HepG2 (cell line): Measurements from ENCODE around the gene LRRC27. TPM values are rescaled to one million over a fixed set of nuclear protein-coding genes. Genes with fewer than 3 reads are reported as not detected.

Source experiments
- ATAC-seq: fragments of 200-7000 bp; cut with Tn5 transposase; 3 replicates; pipeline ENCODE4 v1.9.1; 2020; ENCODE audit warnings: mild to moderate bottlenecking, moderate library complexity
- BruUV-seq: library from RNA; stranded (reverse); fragments of 400-500 nt; replicated peaks from 2 replicates; lab custom pipeline; 2021; lab: Mats Ljungman, UMichigan
- CTCF ChIA-PET: fragments of 300-600 bp; formaldehyde crosslinking; extraction: SDS; loops from one replicate; lab custom pipeline; 2021; ENCODE audit warnings: low total read pairs, inconsistent platforms, low intra/inter-chr PET ratio; lab: Yijun Ruan, JAX
- POLR2A ChIA-PET: fragments of 350-600 bp; sonication (Branson Sonifier 250); formaldehyde crosslinking; loops from one replicate; lab custom pipeline; 2020; ENCODE audit warnings: antibody characterized with exemption, inconsistent platforms; lab: Yijun Ruan, JAX
- DNase-seq: peaks from one replicate; pipeline ENCODE4 v3.0.0-alpha.2; 2015; ENCODE audit warnings: low spot score
- FAIRE-seq: peaks from 3 replicates; lab custom pipeline; 2011; peaks lifted over from hg19 to GRCh38; lab: Jason Lieb, UNC
- H2AFZ ChIP-seq: one replicate; pipeline ENCODE4 v1.6.1; 2011; ENCODE audit warnings: low read length, inconsistent platforms
- H3K27ac ChIP-seq: fragments of 300-600 bp; 3 replicates; pipeline ENCODE4 v1.8.0; 2011; ENCODE audit warnings: mixed run types, mild to moderate bottlenecking, mixed read lengths, low read length, inconsistent platforms; ENCODE audit not compliant: insufficient read depth; ENCODE audit errors: extremely low read length
- H3K27me3 ChIP-seq, 2 experiments: fragments of 200-600 bp in 1 of 2; 2 replicates in 1 of 2; 3 replicates in 1 of 2; pipeline versions ENCODE4 v1.6.0 to v1.8.0; 2011; ENCODE audit warnings: low read length in 2 of 2, mild to moderate bottlenecking in 2 of 2, moderate library complexity in 2 of 2, inconsistent platforms in 1 of 2; ENCODE audit not compliant: insufficient read depth in 2 of 2, control insufficient read depth in 1 of 2
- H3K36me3 ChIP-seq, 2 experiments: fragments of 200-600 bp in 1 of 2; replicated peaks in 1 of 2; 2 replicates in 1 of 2; 3 replicates in 1 of 2; pipeline versions ENCODE4 v1.5.1 to v1.8.0; 2011; ENCODE audit warnings: low read length in 2 of 2, inconsistent platforms in 1 of 2; ENCODE audit not compliant: insufficient read depth in 2 of 2, control insufficient read depth in 1 of 2
- H3K4me1 ChIP-seq: 2 replicates; pipeline ENCODE4 v1.5.1; 2012; ENCODE audit warnings: low read length, inconsistent platforms; ENCODE audit not compliant: insufficient read depth
- H3K4me2 ChIP-seq: 2 replicates; pipeline ENCODE4 v1.6.0; 2011; ENCODE audit warnings: low read depth, low read length, inconsistent platforms
- H3K4me3 ChIP-seq, 3 experiments: fragments of 200-600 bp in 1 of 3; sonication (generic), shearing (Covaris generic) in 1 of 3; replicated peaks in 1 of 3; 2 replicates each; pipeline ENCODE4 v1.5.1; 2011 to 2016; ENCODE audit warnings: low read length in 3 of 3, inconsistent platforms in 2 of 3, low read depth in 2 of 3, mild to moderate bottlenecking in 2 of 3, control low read depth in 1 of 3, mixed read lengths in 1 of 3; ENCODE audit not compliant: insufficient read depth in 1 of 3
- H3K79me2 ChIP-seq: one replicate; pipeline ENCODE4 v1.6.1; 2011; ENCODE audit warnings: low read length, inconsistent platforms; ENCODE audit not compliant: insufficient read depth
- H3K9ac ChIP-seq: 2 replicates; pipeline ENCODE4 v1.6.0; 2011; ENCODE audit warnings: mild to moderate bottlenecking, low read depth, low read length, inconsistent platforms; ENCODE audit not compliant: insufficient read depth
- H3K9me3 ChIP-seq: 2 replicates; pipeline ENCODE4 v1.5.1; 2012; ENCODE audit warnings: mild to moderate bottlenecking, low read length
- H4K20me1 ChIP-seq: 2 replicates; pipeline ENCODE4 v1.6.0; 2011; ENCODE audit warnings: inconsistent platforms, mild to moderate bottlenecking, low read length, moderate library complexity; ENCODE audit not compliant: insufficient read depth
- CENPX ChIP-seq: sonication (generic); formaldehyde crosslinking; IDR thresholded peaks from 2 replicates; pipeline ENCODE4 v1.9.0; 2021; ENCODE audit warnings: mild to moderate bottlenecking, missing genetic modification reagents, moderate library complexity
- DR1 ChIP-seq: sonication (generic); formaldehyde crosslinking; IDR thresholded peaks from 2 replicates; pipeline ENCODE4 v1.8.0; 2021; ENCODE audit warnings: mild to moderate bottlenecking, missing genetic modification reagents, inconsistent platforms
- HHEX ChIP-seq: IDR thresholded peaks from 2 replicates; pipeline ENCODE4 v1.6.1; 2016; ENCODE audit warnings: control low read depth
- KAT8 ChIP-seq: IDR thresholded peaks from 2 replicates; pipeline ENCODE4 v1.6.1; 2016; ENCODE audit warnings: missing genetic modification reagents, missing compliant biosample characterization
- MAF1 ChIP-seq: sonication (generic); formaldehyde crosslinking; IDR thresholded peaks from 2 replicates; pipeline ENCODE4 v1.5.0; 2020; ENCODE audit warnings: missing genetic modification reagents, borderline replicate concordance
- NFE2L1 ChIP-seq: sonication (generic); formaldehyde crosslinking; IDR thresholded peaks from 2 replicates; pipeline ENCODE4 v1.4.0; 2020; ENCODE audit warnings: missing genetic modification reagents, mild to moderate bottlenecking, borderline replicate concordance
- NKX3-1 ChIP-seq: sonication (generic); formaldehyde crosslinking; IDR thresholded peaks from 2 replicates; pipeline ENCODE4 v1.5.0; 2020; ENCODE audit warnings: missing genetic modification reagents
- TOPORS ChIP-seq: sonication (generic); formaldehyde crosslinking; IDR thresholded peaks from 2 replicates; pipeline ENCODE4 v1.8.0; 2023; ENCODE audit warnings: mild to moderate bottlenecking, missing genetic modification reagents
- TP53 ChIP-seq: sonication (generic); formaldehyde crosslinking; conservative IDR thresholded peaks from 2 replicates; pipeline ENCODE4 v1.4.0; 2020; ENCODE audit warnings: missing genetic modification reagents
- ZFP90 ChIP-seq: sonication (generic); formaldehyde crosslinking; IDR thresholded peaks from 2 replicates; pipeline ENCODE4 v1.8.0; 2022; ENCODE audit warnings: missing genetic modification reagents, mild to moderate bottlenecking, inconsistent platforms, borderline replicate concordance
- ZSCAN12 ChIP-seq: sonication (generic); formaldehyde crosslinking; IDR thresholded peaks from 2 replicates; pipeline ENCODE4 v1.9.0; 2021; ENCODE audit warnings: mild to moderate bottlenecking, missing genetic modification reagents
- WGBS: methylation state at CpG from one replicate; pipeline ENCODE4 v1.1.6; 2017; ENCODE audit warnings: low lambda C conversion rate; 5-methylcytosine and 5-hydroxymethylcytosine counted together
- in situ Hi-C: cut with HindIII; loops from 2 replicates; pipeline ENCODE4 v1.10.0; 2017; ENCODE audit warnings: low pct_unique_long_range_greater_than_20kb; ENCODE audit not compliant: extremely low pct_ligation_motif_present
- intact Hi-C: fragments of 100-400 bp; cut with micrococcal nuclease; formaldehyde crosslinking; loops from one replicate; pipeline ENCODE4 v1.10.0; 2022; ENCODE audit not compliant: unreplicated experiment
- polyA plus RNA-seq, 8 experiments: library from polyadenylated mRNA; depleted of rRNA in 3 of 8; stranded (reverse) in 7 of 8; unstranded in 1 of 8; fragments of >200 nt; fragmentation: Illumina TruSeq in 4 of 8; extraction: Trizol in 4 of 8; gene quantifications; 2 replicates each; pipeline versions ENCODE4 v1.2.1 to v1.2.3, GENCODE V29; 2011 to 2016; ENCODE audit warnings: low read depth in 4 of 8, missing spikeins in 1 of 8, mixed read lengths in 1 of 8; ENCODE audit not compliant: insufficient read depth in 1 of 8
- total RNA-seq, 5 experiments: library from RNA; depleted of rRNA; stranded (reverse); fragments of >200 nt; fragmentation: Illumina TruSeq; extraction: Trizol; gene quantifications; 2 replicates each; pipeline ENCODE4 v1.2.3, GENCODE V29; 2016; ENCODE audit warnings: low read depth in 1 of 5
- TF ChIP-seq, protein P1 (sequence below): IDR thresholded peaks from 2 replicates; pipeline ENCODE4 v1.6.1; 2016; ENCODE audit warnings: mild to moderate bottlenecking, missing biosample characterization, missing genetic modification reagents
- TF ChIP-seq, protein P2 (sequence below): sonication (generic); formaldehyde crosslinking; IDR thresholded peaks from 2 replicates; pipeline ENCODE4 v1.5.1; 2020; ENCODE audit warnings: missing genetic modification reagents, mild to moderate bottlenecking, borderline replicate concordance
- TF ChIP-seq, protein P3 (sequence below): IDR thresholded peaks from 2 replicates; pipeline ENCODE4 v1.6.1; 2016; ENCODE audit warnings: mild to moderate bottlenecking
- TF ChIP-seq, protein P4 (sequence below): sonication (generic); formaldehyde crosslinking; IDR thresholded peaks from 2 replicates; pipeline ENCODE4 v1.5.0; 2020; ENCODE audit warnings: mild to moderate bottlenecking, missing genetic modification reagents

Gene LRRC27
- total and polyA plus RNA-seq, 2 of the 13 experiments (the other 11 are each of a cell fraction or from before 2014, with no cell fraction given): 4.2 to 4.6 TPM

DNA sequence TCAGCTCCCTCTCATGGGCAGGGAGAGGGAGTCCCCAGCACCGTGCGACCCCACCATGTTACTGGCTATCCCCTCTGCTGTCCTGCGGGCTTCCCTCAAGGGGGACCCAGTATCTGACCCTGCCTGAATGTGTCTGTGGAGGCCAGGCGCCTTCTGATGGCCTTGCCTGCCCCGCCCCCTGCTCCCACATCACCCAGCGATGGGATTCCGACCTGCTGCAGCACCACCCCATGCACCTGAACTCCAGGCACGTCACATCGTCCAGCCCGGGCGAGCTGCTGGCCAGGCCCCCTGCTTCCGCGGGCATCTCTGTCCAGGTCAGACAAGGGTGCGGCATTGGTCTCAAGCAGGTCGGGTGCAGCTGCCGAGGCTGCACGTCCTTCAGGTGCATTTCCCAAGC lies 19.0 kb downstream of the LRRC27 start:
- Histone ChIP-seq H3K4me2 (no peak overlapping the region), H3K9me3 (no peaks in the 10 kb centered on the region), H3K27ac (no peak overlapping the region), H3K9ac (no peak overlapping the region), H3K4me3 (no peak overlapping the region), H3K79me2 (no peaks in the 10 kb centered on the region), H4K20me1 (no peaks in the 10 kb centered on the region), H3K27me3 (no peaks in the 10 kb centered on the region), H3K36me3 (no peaks in the 10 kb centered on the region), H3K4me1 (peaks cover under 1% of the 10 kb centered on the region), H2AFZ (no peak overlapping the region)
- CTCF ChIA-PET: interaction anchor here (3.1 kb wide), 1 partner anchor 128 kb away, joined by 50 read pairs; no protein-coding TSS in a partner anchor
- DNase-seq (no peak), ATAC-seq (no peak), FAIRE-seq (no peak)
- POLR2A ChIA-PET: no interaction called here
- no TSS peak for BruUV-seq
- in situ Hi-C loops (no loop called here), intact Hi-C loops (no loop called here)
- 85% methylated on average over 14 of the region's 17 CpGs for WGBS
- TF ChIP-seq HHEX (CRISPR knock-in tag): no peak
- TF ChIP-seq, protein P1, sequence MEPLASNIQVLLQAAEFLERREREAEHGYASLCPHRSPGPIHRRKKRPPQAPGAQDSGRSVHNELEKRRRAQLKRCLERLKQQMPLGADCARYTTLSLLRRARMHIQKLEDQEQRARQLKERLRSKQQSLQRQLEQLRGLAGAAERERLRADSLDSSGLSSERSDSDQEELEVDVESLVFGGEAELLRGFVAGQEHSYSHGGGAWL (CRISPR knock-in tag): no peak
- TF ChIP-seq ZSCAN12 (CRISPR knock-in tag): no peak
- TF ChIP-seq TP53 (CRISPR knock-in tag): no peak
- TF ChIP-seq NFE2L1 (CRISPR knock-in tag): no peak
- TF ChIP-seq, protein P2, sequence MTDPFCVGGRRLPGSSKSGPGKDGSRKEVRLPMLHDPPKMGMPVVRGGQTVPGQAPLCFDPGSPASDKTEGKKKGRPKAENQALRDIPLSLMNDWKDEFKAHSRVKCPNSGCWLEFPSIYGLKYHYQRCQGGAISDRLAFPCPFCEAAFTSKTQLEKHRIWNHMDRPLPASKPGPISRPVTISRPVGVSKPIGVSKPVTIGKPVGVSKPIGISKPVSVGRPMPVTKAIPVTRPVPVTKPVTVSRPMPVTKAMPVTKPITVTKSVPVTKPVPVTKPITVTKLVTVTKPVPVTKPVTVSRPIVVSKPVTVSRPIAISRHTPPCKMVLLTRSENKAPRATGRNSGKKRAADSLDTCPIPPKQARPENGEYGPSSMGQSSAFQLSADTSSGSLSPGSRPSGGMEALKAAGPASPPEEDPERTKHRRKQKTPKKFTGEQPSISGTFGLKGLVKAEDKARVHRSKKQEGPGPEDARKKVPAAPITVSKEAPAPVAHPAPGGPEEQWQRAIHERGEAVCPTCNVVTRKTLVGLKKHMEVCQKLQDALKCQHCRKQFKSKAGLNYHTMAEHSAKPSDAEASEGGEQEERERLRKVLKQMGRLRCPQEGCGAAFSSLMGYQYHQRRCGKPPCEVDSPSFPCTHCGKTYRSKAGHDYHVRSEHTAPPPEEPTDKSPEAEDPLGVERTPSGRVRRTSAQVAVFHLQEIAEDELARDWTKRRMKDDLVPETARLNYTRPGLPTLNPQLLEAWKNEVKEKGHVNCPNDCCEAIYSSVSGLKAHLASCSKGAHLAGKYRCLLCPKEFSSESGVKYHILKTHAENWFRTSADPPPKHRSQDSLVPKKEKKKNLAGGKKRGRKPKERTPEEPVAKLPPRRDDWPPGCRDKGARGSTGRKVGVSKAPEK: no peak
- TF ChIP-seq CENPX (CRISPR knock-in tag): no peak
- no peak for TF ChIP-seq NKX3-1
- no peak for TF ChIP-seq KAT8 (CRISPR knock-in tag)
- TF ChIP-seq, protein P3, sequence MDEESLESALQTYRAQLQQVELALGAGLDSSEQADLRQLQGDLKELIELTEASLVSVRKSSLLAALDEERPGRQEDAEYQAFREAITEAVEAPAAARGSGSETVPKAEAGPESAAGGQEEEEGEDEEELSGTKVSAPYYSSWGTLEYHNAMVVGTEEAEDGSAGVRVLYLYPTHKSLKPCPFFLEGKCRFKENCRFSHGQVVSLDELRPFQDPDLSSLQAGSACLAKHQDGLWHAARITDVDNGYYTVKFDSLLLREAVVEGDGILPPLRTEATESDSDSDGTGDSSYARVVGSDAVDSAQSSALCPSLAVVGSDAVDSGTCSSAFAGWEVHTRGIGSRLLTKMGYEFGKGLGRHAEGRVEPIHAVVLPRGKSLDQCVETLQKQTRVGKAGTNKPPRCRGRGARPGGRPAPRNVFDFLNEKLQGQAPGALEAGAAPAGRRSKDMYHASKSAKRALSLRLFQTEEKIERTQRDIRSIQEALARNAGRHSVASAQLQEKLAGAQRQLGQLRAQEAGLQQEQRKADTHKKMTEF (CRISPR knock-in tag): no peak
- TF ChIP-seq ZFP90 (CRISPR knock-in tag): no peak
- no peak for TF ChIP-seq DR1
- no peak for TF ChIP-seq TOPORS (CRISPR knock-in tag)
- TF ChIP-seq MAF1 (CRISPR knock-in tag): no peak
- TF ChIP-seq, protein P4, sequence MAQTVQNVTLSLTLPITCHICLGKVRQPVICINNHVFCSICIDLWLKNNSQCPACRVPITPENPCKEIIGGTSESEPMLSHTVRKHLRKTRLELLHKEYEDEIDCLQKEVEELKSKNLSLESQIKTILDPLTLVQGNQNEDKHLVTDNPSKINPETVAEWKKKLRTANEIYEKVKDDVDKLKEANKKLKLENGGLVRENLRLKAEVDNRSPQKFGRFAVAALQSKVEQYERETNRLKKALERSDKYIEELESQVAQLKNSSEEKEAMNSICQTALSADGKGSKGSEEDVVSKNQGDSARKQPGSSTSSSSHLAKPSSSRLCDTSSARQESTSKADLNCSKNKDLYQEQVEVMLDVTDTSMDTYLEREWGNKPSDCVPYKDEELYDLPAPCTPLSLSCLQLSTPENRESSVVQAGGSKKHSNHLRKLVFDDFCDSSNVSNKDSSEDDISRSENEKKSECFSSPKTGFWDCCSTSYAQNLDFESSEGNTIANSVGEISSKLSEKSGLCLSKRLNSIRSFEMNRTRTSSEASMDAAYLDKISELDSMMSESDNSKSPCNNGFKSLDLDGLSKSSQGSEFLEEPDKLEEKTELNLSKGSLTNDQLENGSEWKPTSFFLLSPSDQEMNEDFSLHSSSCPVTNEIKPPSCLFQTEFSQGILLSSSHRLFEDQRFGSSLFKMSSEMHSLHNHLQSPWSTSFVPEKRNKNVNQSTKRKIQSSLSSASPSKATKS (CRISPR knock-in tag): no peak
